Natural killer cell (primary cell): ENCODE data around the gene CABLES2. TPM values are rescaled to one million over a fixed set of nuclear protein-coding genes. Genes with fewer than 3 reads are reported as not detected.

Experiments
- ATAC-seq, 3 donors: fragments of 150-1000 bp in 2 of 3; fragments of 200-7000 bp in 1 of 3; cut with Tn5 transposase; 1 replicate in 1 of 3; 2 replicates in 2 of 3; pipeline ENCODE4 v1.10.0; 2021; ENCODE audit warnings: mild to moderate bottlenecking in 2 of 3, moderate library complexity in 2 of 3
- DNase-seq, 2 donors: peaks; one replicate each; pipeline versions ENCODE4 v3.0.0 to v3.0.0-alpha.2; 2013 to 2021; ENCODE audit warnings: mixed read lengths in 1 of 2
- H3K27ac ChIP-seq: one replicate; pipeline ENCODE4 v1.5.1; 2013; ENCODE audit warnings: mild to moderate bottlenecking, low read length
- H3K27me3 ChIP-seq: one replicate; pipeline ENCODE4 v1.6.1; 2013; ENCODE audit warnings: low read length; ENCODE audit not compliant: control insufficient read depth, insufficient read depth
- H3K36me3 ChIP-seq: one replicate; pipeline ENCODE4 v1.6.1; 2013; ENCODE audit warnings: low read length; ENCODE audit not compliant: control insufficient read depth, insufficient read depth
- H3K4me1 ChIP-seq: one replicate; pipeline ENCODE4 v1.6.1; 2013; ENCODE audit warnings: low read length; ENCODE audit not compliant: control insufficient read depth, insufficient read depth
- H3K4me3 ChIP-seq: one replicate; pipeline ENCODE4 v1.5.1; 2013; ENCODE audit warnings: low read length
- H3K9me3 ChIP-seq: one replicate; pipeline ENCODE4 v1.6.1; 2013; ENCODE audit warnings: low read length; ENCODE audit not compliant: control insufficient read depth, insufficient read depth
- H3K27ac Mint-ChIP-seq, 2 donors: one replicate each; pipeline ENCODE4 v1.8.0; 2022; ENCODE audit warnings: mild to moderate bottlenecking in 2 of 2, mixed read lengths in 2 of 2, moderate library complexity in 1 of 2
- H3K27me3 Mint-ChIP-seq, 2 donors: one replicate each; pipeline ENCODE4 v1.8.0; 2022; ENCODE audit warnings: low read depth in 2 of 2, mixed read lengths in 2 of 2
- H3K36me3 Mint-ChIP-seq: one replicate; pipeline ENCODE4 v1.8.0; 2022; ENCODE audit warnings: mixed read lengths
- H3K4me1 Mint-ChIP-seq, 2 donors: one replicate each; pipeline ENCODE4 v1.8.0; 2022; ENCODE audit warnings: mixed read lengths in 2 of 2
- H3K4me3 Mint-ChIP-seq: one replicate; pipeline ENCODE4 v1.8.0; 2022; ENCODE audit warnings: mild to moderate bottlenecking, moderate library complexity, mixed read lengths
- H3K9me3 Mint-ChIP-seq, 2 donors: one replicate each; pipeline ENCODE4 v1.8.0; 2022; ENCODE audit warnings: mixed read lengths in 2 of 2
- WGBS: methylation state at CpG from one replicate; pipeline ENCODE4 v1.1.7; 2013; ENCODE audit warnings: missing lambda C conversion rate; ENCODE audit not compliant: insufficient coverage; 5-methylcytosine and 5-hydroxymethylcytosine counted together
- intact Hi-C: fragments of 100-400 bp; cut with micrococcal nuclease; formaldehyde crosslinking; loops from one replicate; pipeline ENCODE4 v1.14.2; 2022
- total RNA-seq, 4 donors: library from RNA; stranded (reverse); fragments of 120-200 nt in 1 of 4; gene quantifications; one replicate each; pipeline versions ENCODE4 v1.2.3 to v1.2.4, GENCODE V29; 2013 to 2022
- TF ChIP-seq, protein P1 (sequence below): fragments of 200-600 bp; IDR thresholded peaks from one replicate; pipeline ENCODE4 v1.8.0; 2022; ENCODE audit warnings: antibody characterized with exemption

The CABLES2 gene
- total RNA-seq, 3 donors from 2014 or later (not counting 1 experiment from before 2014, with no cell fraction given), result 8.0 to 9.3 (median 8.4) TPM

DNA sequence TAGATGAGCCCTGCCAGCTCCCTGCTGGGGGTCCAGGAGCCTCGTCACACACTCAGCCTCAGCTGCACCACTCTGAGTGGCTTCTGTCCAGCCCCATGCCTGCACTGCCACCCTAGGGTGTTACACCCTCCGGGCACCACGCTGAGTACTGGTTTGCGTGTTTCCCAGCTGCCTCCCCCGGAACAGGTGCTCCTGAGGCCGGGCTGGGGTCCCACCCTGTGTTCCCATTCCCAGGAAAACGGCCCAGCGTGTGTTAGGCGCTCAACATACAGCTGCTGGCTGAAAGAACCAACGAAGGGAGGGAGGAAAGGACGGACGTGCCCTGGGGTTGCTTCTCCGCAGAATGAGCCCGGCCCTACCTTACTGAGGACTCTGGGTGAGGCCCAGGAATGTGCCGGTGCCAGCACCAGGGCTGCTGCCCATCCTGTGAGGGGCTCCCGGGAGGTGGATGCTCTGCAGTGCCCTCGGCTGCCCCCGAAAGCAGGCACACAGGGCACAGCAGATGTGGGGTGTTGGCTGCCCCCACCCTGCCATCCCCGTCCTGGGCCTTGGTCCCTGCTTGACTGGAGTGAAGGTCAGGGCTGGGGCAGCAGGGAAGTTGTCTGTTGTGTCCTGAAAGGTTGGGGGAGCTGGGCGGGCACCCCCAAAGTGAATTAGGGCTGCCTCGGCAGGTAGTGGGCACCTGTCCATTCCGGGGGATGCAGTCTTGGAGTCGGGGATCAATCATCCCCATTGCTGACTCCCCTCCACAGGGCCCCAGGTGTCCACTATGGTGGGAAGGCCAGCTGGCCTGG, 56.3 kb downstream of the CABLES2 start:
- WGBS, result 86% methylated on average over 23 of the region's 23 CpGs
- Histone ChIP-seq H3K36me3 (no peaks in the 10 kb centered on the region), H3K27me3 (no peaks in the 10 kb centered on the region), H3K4me3 (no peak overlapping the region), H3K4me1 (no peaks in the 10 kb centered on the region), H3K9me3 (no peaks in the 10 kb centered on the region), H3K27ac (no peak overlapping the region)
- intact Hi-C loops, result no loop called here
- ATAC-seq (no peak), DNase-seq (no peak)
- TF ChIP-seq, protein P1, sequence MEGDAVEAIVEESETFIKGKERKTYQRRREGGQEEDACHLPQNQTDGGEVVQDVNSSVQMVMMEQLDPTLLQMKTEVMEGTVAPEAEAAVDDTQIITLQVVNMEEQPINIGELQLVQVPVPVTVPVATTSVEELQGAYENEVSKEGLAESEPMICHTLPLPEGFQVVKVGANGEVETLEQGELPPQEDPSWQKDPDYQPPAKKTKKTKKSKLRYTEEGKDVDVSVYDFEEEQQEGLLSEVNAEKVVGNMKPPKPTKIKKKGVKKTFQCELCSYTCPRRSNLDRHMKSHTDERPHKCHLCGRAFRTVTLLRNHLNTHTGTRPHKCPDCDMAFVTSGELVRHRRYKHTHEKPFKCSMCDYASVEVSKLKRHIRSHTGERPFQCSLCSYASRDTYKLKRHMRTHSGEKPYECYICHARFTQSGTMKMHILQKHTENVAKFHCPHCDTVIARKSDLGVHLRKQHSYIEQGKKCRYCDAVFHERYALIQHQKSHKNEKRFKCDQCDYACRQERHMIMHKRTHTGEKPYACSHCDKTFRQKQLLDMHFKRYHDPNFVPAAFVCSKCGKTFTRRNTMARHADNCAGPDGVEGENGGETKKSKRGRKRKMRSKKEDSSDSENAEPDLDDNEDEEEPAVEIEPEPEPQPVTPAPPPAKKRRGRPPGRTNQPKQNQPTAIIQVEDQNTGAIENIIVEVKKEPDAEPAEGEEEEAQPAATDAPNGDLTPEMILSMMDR, result no peak
- H3K36me3 Mint-ChIP-seq, result no peaks in the 10 kb centered on the region
- no peaks in the 10 kb centered on the region for H3K27me3 Mint-ChIP-seq
- no peak overlapping the region for H3K27ac Mint-ChIP-seq
- H3K4me1 Mint-ChIP-seq, result no peaks in the 10 kb centered on the region
- peaks cover 3 to 4% of the 10 kb centered on the region in 2 donors for H3K9me3 Mint-ChIP-seq
- H3K4me3 Mint-ChIP-seq, result no peak overlapping the region

DNA sequence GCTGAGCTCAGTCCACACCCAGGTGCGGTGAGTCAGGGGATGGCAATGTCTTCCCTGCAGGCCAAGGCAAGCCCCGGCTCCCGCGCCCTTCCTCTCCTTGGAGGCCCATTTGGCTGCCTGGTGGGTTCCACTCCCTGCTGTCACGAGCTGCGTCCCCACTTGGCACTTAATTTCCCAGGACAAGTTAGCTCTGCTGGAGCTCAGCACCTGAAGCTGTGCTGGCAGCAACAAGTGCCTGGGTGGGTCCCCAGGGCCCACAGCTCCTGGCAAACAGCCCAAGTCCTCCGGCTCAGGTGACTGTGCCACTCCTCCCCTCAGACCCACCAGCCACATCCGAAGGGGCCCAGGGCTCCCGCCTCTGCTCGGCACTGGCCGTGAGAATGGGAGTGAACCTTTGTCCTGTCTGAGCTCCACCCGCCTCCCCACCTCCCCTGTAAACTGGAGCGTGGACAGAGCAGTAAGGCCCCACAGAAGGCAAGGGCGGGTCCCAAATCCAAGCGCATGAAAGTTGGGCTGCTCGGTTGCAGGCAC, 56.9 kb downstream of the CABLES2 start:
- peaks cover 3 to 4% of the 10 kb centered on the region in 2 donors for H3K9me3 Mint-ChIP-seq
- no peak overlapping the region for H3K27ac ChIP-seq
- no peaks in the 10 kb centered on the region for H3K36me3 ChIP-seq
- H3K4me1 ChIP-seq, result no peaks in the 10 kb centered on the region
- no peak overlapping the region for H3K27ac Mint-ChIP-seq
- no peaks in the 10 kb centered on the region for H3K36me3 Mint-ChIP-seq
- no peak for DNase-seq
- H3K27me3 ChIP-seq, result no peaks in the 10 kb centered on the region
- no peaks in the 10 kb centered on the region for H3K27me3 Mint-ChIP-seq
- H3K4me3 Mint-ChIP-seq, result no peak overlapping the region
- H3K4me1 Mint-ChIP-seq, result no peaks in the 10 kb centered on the region
- ATAC-seq, result no peak
- 92% methylated on average over 16 of the region's 16 CpGs for WGBS
- H3K9me3 ChIP-seq, result no peaks in the 10 kb centered on the region
- intact Hi-C loops, result no loop called here
- TF ChIP-seq, protein P1, result no peak
- H3K4me3 ChIP-seq, result no peak overlapping the region

GRCh38 chr20:62349556-62350097, 57.5 kb downstream of the CABLES2 start:
- intact Hi-C loops, result no loop called here
- Histone ChIP-seq H3K9me3 (no peaks in the 10 kb centered on the region), H3K4me1 (no peaks in the 10 kb centered on the region), H3K27ac (no peak overlapping the region), H3K27me3 (no peaks in the 10 kb centered on the region), H3K36me3 (no peaks in the 10 kb centered on the region), H3K4me3 (no peak overlapping the region)
- ATAC-seq (no peak), DNase-seq (no peak)
- TF ChIP-seq, protein P1, result no peak
- Mint-ChIP-seq H3K27me3 (no peaks in the 10 kb centered on the region), H3K27ac (no peak overlapping the region), H3K36me3 (no peaks in the 10 kb centered on the region), H3K9me3 (peaks cover 3 to 4% of the 10 kb centered on the region in 2 donors), H3K4me1 (no peaks in the 10 kb centered on the region), H3K4me3 (no peak overlapping the region)
- 98% methylated on average over 4 of the region's 7 CpGs for WGBS
